GM21390 (cell line): ENCODE results near the gene OR1J2.

ENCODE experiments used
- ATAC-seq: cut with Tn5 transposase; IDR thresholded peaks from one replicate; pipeline ENCODE4 v1.9.1; 2021; ENCODE audit not compliant: unreplicated experiment

OR1J2 gene

GRCh38 chr9:122546196-122546595 lies 35.6 kb downstream of the OR1J2 start:
- no peak for ATAC-seq

- ATAC-seq = no peak
Observed at GRCh38 chr9:122551371-122551770, 40.8 kb downstream of the OR1J2 start.

GRCh38 chr9:122552812-122553211 lies 42.2 kb downstream of the OR1J2 start, which contains the start of gene OR1N2:
Gene OR1N2, plus strand, starts transcription at chr9:122553112. Its CDS starts 100 bp downstream, at chr9:122553212.
- no peak for ATAC-seq
